K562 (cell line): ENCODE results near the gene CREB3L4. TPM values are rescaled to one million over a fixed set of nuclear protein-coding genes. Genes with fewer than 3 reads are reported as not detected.
A peak's percentile ranks its signal among the peaks of the same experiment; 100 is the strongest.

Source experiments
- ATAC-seq: fragments of 200-7000 bp; cut with Tn5 transposase; 3 replicates; pipeline ENCODE4 v1.9.1; 2020; ENCODE audit warnings: moderate library complexity
- Bru-seq: library from RNA; stranded (reverse); fragments of 400-500 nt; gene quantifications from one replicate; lab custom pipeline; 2021; lab: Mats Ljungman, UMichigan
- BruChase-seq, 2 experiments: library from RNA; stranded (reverse); fragments of 400-500 nt; gene quantifications; one replicate each; lab custom pipeline; 2021; lab: Mats Ljungman, UMichigan
- BruUV-seq: library from RNA; stranded (reverse); fragments of 400-500 nt; replicated peaks from 2 replicates; lab custom pipeline; 2021; lab: Mats Ljungman, UMichigan
- CTCF ChIA-PET: fragments of 300-600 bp; formaldehyde crosslinking; extraction: SDS; loops from one replicate; lab custom pipeline; 2021; ENCODE audit warnings: low intra/inter-chr PET ratio; lab: Yijun Ruan, JAX
- POLR2A ChIA-PET: fragments of 300-600, 350-650 bp; sonication (Branson Sonifier 250); formaldehyde crosslinking; extraction: SDS; loops from one replicate; lab custom pipeline; 2021; ENCODE audit warnings: antibody characterized with exemption, inconsistent platforms; lab: Yijun Ruan, JAX
- DNase-seq, 4 experiments: peaks; one replicate each; pipeline versions ENCODE4 v3.0.0 to v3.0.0-alpha.2; 2011 to 2018; ENCODE audit warnings: low spot score in 3 of 4, mixed read lengths in 3 of 4; ENCODE audit errors: extremely low read depth in 1 of 4
- FAIRE-seq: peaks from 2 replicates; lab custom pipeline; 2011; peaks lifted over from hg19 to GRCh38; lab: Jason Lieb, UNC
- H2AFZ ChIP-seq: 2 replicates; pipeline ENCODE4 v1.6.0; 2011; ENCODE audit warnings: low read depth, low read length, control low read depth, inconsistent platforms
- H3K27ac ChIP-seq: fragments of 200-600 bp; 3 replicates; pipeline ENCODE4 v1.8.0; 2011; ENCODE audit warnings: low read depth, mild to moderate bottlenecking, control low read depth, inconsistent platforms, low read length, moderate library complexity, mixed read lengths; ENCODE audit errors: extremely low read depth
- H3K27me3 ChIP-seq, 2 experiments: fragments of 300-600 bp in 1 of 2; 2 replicates in 1 of 2; 3 replicates in 1 of 2; pipeline versions ENCODE4 v1.6.0 to v1.8.0; 2011; ENCODE audit warnings: inconsistent platforms in 2 of 2, low read length in 2 of 2, mild to moderate bottlenecking in 1 of 2, mixed read lengths in 1 of 2, moderate library complexity in 1 of 2; ENCODE audit not compliant: control insufficient read depth in 2 of 2, insufficient read depth in 2 of 2
- H3K36me3 ChIP-seq: fragments of 300-600 bp; 3 replicates; pipeline ENCODE4 v1.8.0; 2011; ENCODE audit warnings: mild to moderate bottlenecking, low read length, inconsistent platforms; ENCODE audit not compliant: control insufficient read depth, insufficient read depth
- H3K4me1 ChIP-seq, 2 experiments: fragments of 200-600 bp in 1 of 2; replicated peaks in 1 of 2; 2 replicates in 1 of 2; 3 replicates in 1 of 2; pipeline versions ENCODE4 v1.5.1 to v1.8.0; 2011; ENCODE audit warnings: inconsistent platforms in 2 of 2, low read length in 2 of 2, mild to moderate bottlenecking in 1 of 2, mixed read lengths in 1 of 2, moderate library complexity in 1 of 2; ENCODE audit not compliant: control insufficient read depth in 2 of 2, insufficient read depth in 2 of 2
- H3K4me2 ChIP-seq: 2 replicates; pipeline ENCODE4 v1.6.1; 2011; ENCODE audit warnings: low read length, control low read depth, inconsistent platforms, mixed read lengths; ENCODE audit not compliant: insufficient read depth
- H3K4me3 ChIP-seq: fragments of 200-600 bp; sonication (generic), shearing (Covaris generic); 2 replicates; pipeline ENCODE4 v1.5.1; 2016; ENCODE audit warnings: control low read depth, inconsistent platforms
- H3K79me2 ChIP-seq: fragments of 200-600 bp; 3 replicates; pipeline ENCODE4 v1.8.0; 2011; ENCODE audit warnings: low read length, inconsistent platforms; ENCODE audit not compliant: control insufficient read depth, insufficient read depth
- H3K9ac ChIP-seq, 2 experiments: 2 replicates each; pipeline versions ENCODE4 v1.6.0 to v1.6.1; 2011; ENCODE audit warnings: low read depth in 2 of 2, low read length in 2 of 2, control low read depth in 1 of 2, inconsistent platforms in 1 of 2, mild to moderate bottlenecking in 1 of 2, mixed read lengths in 1 of 2; ENCODE audit not compliant: insufficient read depth in 1 of 2
- H3K9me1 ChIP-seq: one replicate; pipeline ENCODE4 v1.6.0; 2011; ENCODE audit warnings: inconsistent platforms, mild to moderate bottlenecking, low read length, moderate library complexity; ENCODE audit not compliant: control insufficient read depth, insufficient read depth
- H3K9me3 ChIP-seq: replicated peaks from 2 replicates; pipeline ENCODE4 v1.5.1; 2011; ENCODE audit warnings: low read depth, low read length, inconsistent platforms; ENCODE audit not compliant: control insufficient read depth, insufficient read depth
- H4K20me1 ChIP-seq: replicated peaks from 2 replicates; pipeline ENCODE4 v1.6.1; 2011; ENCODE audit warnings: low read length, inconsistent platforms, mixed read lengths; ENCODE audit not compliant: control insufficient read depth, insufficient read depth
- DDX20 ChIP-seq: fragments of 450-650 bp; IDR thresholded peaks from 2 replicates; pipeline ENCODE4 v1.6.1; 2016; ENCODE audit warnings: missing genetic modification characterization, low read depth, mild to moderate bottlenecking, missing compliant biosample characterization, moderate library complexity
- EP300 ChIP-seq: IDR thresholded peaks from 2 replicates; pipeline ENCODE4 v1.6.1; 2012; ENCODE audit warnings: low read length, improper control_type of control experiment
- HDGF ChIP-seq: fragments of 450-650 bp; IDR thresholded peaks from 2 replicates; pipeline ENCODE4 v1.6.1; 2016
- NR2F6 ChIP-seq: fragments of 450-650 bp; formaldehyde crosslinking; IDR thresholded peaks from 2 replicates; pipeline ENCODE4 v1.4.0; 2020; ENCODE audit warnings: mild to moderate bottlenecking
- POU5F1 ChIP-seq: fragments of 150-350 bp; IDR thresholded peaks from 2 replicates; pipeline ENCODE4 v1.6.1; 2014; ENCODE audit warnings: borderline replicate concordance, low read length, low read depth, mild to moderate bottlenecking; ENCODE audit not compliant: partially characterized antibody
- SETDB1 ChIP-seq: IDR thresholded peaks from one replicate; pipeline ENCODE4 v1.6.1; 2012; ENCODE audit warnings: low read length, control low read depth, inconsistent platforms
- SMARCA5 ChIP-seq: fragments of 450-650 bp; IDR thresholded peaks from 2 replicates; pipeline ENCODE4 v1.6.1; 2016
- SRSF7 ChIP-seq: fragments of 200-400 bp; formaldehyde crosslinking; optimal IDR thresholded peaks from 2 replicates; pipeline ENCODE3; 2017; ENCODE audit warnings: mild to moderate bottlenecking, low read depth, low read length
- WGBS: fragments of 100-300 bp; shearing (Covaris generic); methylation state at CpG from one replicate; pipeline ENCODE4 v1.1.6; 2016; ENCODE audit warnings: low coverage, mixed read lengths; ENCODE audit not compliant: insufficient coverage; ENCODE audit errors: missing lambda C conversion rate; 5-methylcytosine and 5-hydroxymethylcytosine counted together
- in situ Hi-C: fragments of 300-500 bp; cut with MboI; formaldehyde crosslinking; loops from 4 replicates; pipeline ENCODE4 v1.15.0; 2018; ENCODE audit warnings: inconsistent platforms, mixed read lengths
- intact Hi-C: fragments of 100-400 bp; cut with micrococcal nuclease; formaldehyde crosslinking; loops from 2 replicates; pipeline ENCODE4 v1.14.2; 2022
- long read RNA-seq, 3 experiments: library from polyadenylated mRNA in 2 of 3; library from RNA in 1 of 3; unstranded in 2 of 3; stranded (forward) in 1 of 3; transcript quantifications; one replicate each; pipeline ENCODE4 v2.0.0, GENCODE V29; 2019 to 2022
- polyA minus RNA-seq, 3 experiments: library from RNA; depleted of rRNA, polyadenylated mRNA; stranded (reverse); fragments of >200 nt; gene quantifications; 2 replicates each; pipeline ENCODE4 v1.2.3, GENCODE V29; 2011
- polyA plus RNA-seq, 8 experiments: library from polyadenylated mRNA; depleted of rRNA in 4 of 8; stranded (reverse) in 5 of 8; unstranded in 3 of 8; fragments of >200 nt; fragmentation: Nextera tagmentation in 2 of 8; fragmentation: Illumina TruSeq in 1 of 8; extraction: Ambion mirVana in 2 of 8; extraction: Trizol in 1 of 8; gene quantifications; 2 replicates each; pipeline versions ENCODE4 v1.2.1 to v1.2.3, GENCODE V29; 2011 to 2014; ENCODE audit warnings: inconsistent platforms in 1 of 8, missing spikeins in 1 of 8
- total RNA-seq, 7 experiments: library from RNA; depleted of rRNA in 6 of 7; stranded (reverse); fragments of >200 nt in 6 of 7; fragmentation: Illumina TruSeq in 2 of 7; extraction: Trizol in 2 of 7; gene quantifications; 2 replicates each; pipeline versions ENCODE4 v1.2.1 to v1.2.3, GENCODE V29; 2011 to 2021; ENCODE audit warnings: low replicate concordance in 1 of 7
- TF ChIP-seq, protein P1 (sequence below): fragments of 450-650 bp; formaldehyde crosslinking; IDR thresholded peaks from 2 replicates; pipeline ENCODE4 v1.4.0; 2020; ENCODE audit warnings: mild to moderate bottlenecking, moderate library complexity
- TF ChIP-seq, protein P2 (sequence below): fragments of 450-650 bp; formaldehyde crosslinking; conservative IDR thresholded peaks from 2 replicates; pipeline ENCODE4 v1.4.0; 2022; ENCODE audit warnings: mild to moderate bottlenecking, missing genetic modification characterization

The CREB3L4 gene, protein sequence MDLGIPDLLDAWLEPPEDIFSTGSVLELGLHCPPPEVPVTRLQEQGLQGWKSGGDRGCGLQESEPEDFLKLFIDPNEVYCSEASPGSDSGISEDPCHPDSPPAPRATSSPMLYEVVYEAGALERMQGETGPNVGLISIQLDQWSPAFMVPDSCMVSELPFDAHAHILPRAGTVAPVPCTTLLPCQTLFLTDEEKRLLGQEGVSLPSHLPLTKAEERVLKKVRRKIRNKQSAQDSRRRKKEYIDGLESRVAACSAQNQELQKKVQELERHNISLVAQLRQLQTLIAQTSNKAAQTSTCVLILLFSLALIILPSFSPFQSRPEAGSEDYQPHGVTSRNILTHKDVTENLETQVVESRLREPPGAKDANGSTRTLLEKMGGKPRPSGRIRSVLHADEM
- 34.5 and 62.3 TPM in 2 replicates for total RNA-seq (2011; cell fraction: chromatin; rRNA removed; ENCODE audit: low replicate concordance)
- 45.7 and 50.8 TPM in 2 replicates for total RNA-seq (2011; cell fraction: nucleolus; rRNA removed)
- 31.9 and 42.5 TPM in 2 replicates for total RNA-seq (2011; cell fraction: nucleoplasm; rRNA removed)
- 13.5 and 13.9 TPM in 2 replicates for total RNA-seq (2014; rRNA removed)
- total RNA-seq (2014; rRNA removed; fragmentation: Illumina TruSeq; extraction: Trizol) = 10.7 and 11.3 TPM in 2 replicates
- 9.6 and 9.9 TPM in 2 replicates for total RNA-seq (2015; rRNA removed; fragmentation: Illumina TruSeq; extraction: Trizol)
- total RNA-seq (2021) = 11.1 and 12.7 TPM in 2 replicates
- 18.6 and 23.7 TPM in 2 replicates for polyA plus RNA-seq (2011; rRNA removed)
- polyA plus RNA-seq (2011; cell fraction: cytosol; rRNA removed) = 22.6 and 23.0 TPM in 2 replicates
- 62.9 and 71.1 TPM in 2 replicates for polyA plus RNA-seq (2011; cell fraction: nucleus; rRNA removed)
- polyA plus RNA-seq (2012) = 10.1 and 29.4 TPM in 2 replicates
- 13.9 and 14.3 TPM in 2 replicates for polyA plus RNA-seq (2014; fragmentation: Illumina TruSeq; extraction: Trizol)
- polyA plus RNA-seq (2014; fragmentation: Nextera tagmentation; extraction: Ambion mirVana) = 10 to 100 TPM; 13.3 to 17.2 TPM
- 16.6 and 17.7 TPM in 2 replicates for polyA plus RNA-seq (2014; rRNA removed)
- polyA minus RNA-seq (2011; rRNA and poly(A)+ RNA removed) = 15.3 and 15.8 TPM in 2 replicates
- 8.3 and 8.4 TPM in 2 replicates for polyA minus RNA-seq (2011; cell fraction: cytosol; rRNA and poly(A)+ RNA removed)
- 13.9 and 19.8 TPM in 2 replicates for polyA minus RNA-seq (2011; cell fraction: nucleus; rRNA and poly(A)+ RNA removed)
- percentile 57 among the genes with signal in this experiment for Bru-seq, nascent RNA
- percentile 48 among the genes with signal in this experiment for BruChase-seq, experiment 1, labeled RNA remaining after a 2-hour chase
- percentile 53 among the genes with signal in this experiment for BruChase-seq, experiment 2, labeled RNA remaining after a 6-hour chase
- long read RNA-seq, experiment 1, partial matches to known transcripts = 6 of 21 reads
- long read RNA-seq, experiment 1, other reads (novel, unspliced or antisense) = 8 of 21 reads
- long read RNA-seq, experiment 2, partial matches to known transcripts = 2 of 8 reads
- long read RNA-seq, experiment 2, other reads (novel, unspliced or antisense) = 4 of 8 reads
- long read RNA-seq, experiment 3, transcript CREB3L4-205 (10 exons, 1,752 nt) = major isoform, 5 of 10 reads
- long read RNA-seq, experiment 3, partial matches to known transcripts = 0 of 10 reads
- long read RNA-seq, experiment 3, other reads (novel, unspliced or antisense) = 5 of 10 reads

DNA sequence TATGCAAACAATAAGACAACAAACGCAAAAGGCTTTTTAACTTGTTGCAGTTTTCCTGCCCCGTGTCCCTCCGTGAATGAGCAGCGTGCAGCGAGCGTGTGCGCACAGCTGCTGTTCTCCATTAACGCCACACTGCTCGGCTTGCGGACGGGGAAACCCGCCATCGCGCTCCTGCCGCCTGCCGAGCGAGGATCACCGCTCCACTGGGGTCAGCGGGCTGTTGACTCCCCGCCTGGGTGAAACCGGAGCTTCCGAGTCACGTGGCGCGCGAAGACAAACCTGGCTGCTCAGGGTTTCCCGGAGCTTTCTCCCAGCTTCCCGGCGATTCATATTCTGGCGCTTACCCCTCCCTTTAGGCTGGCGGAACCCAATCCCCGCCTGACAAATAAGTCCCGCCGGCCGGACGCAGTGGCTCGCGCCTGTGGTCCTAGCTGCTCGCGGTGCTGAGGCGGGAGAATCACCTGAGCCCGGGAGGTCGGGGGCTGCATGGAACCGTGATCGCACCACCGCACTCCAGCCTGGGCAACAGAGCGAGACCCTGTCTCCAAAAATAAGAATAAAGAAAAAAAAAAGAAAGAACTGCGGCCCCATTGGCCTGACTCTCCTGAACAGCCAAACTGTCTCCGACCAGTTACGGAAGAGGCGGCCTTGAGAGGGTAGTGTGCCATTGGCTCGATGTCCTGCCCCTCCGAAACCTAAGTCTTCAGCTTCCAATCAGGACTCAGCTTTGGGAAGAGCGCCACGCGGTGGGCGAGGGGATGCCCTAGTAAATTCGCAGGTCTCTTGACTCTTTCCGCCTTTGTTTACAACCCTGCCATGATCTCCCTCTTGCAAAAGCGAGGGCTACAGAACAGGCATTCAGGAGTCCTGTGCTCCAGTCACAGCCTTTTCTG, at the start of gene CREB3L4:
CREB3L4 (plus strand) TSS at position 796 of the 893 bp plus-strand sequence. CDS start 624 bp downstream, outside the sequence.
- Histone ChIP-seq H3K4me1 (peaks cover 7 to 19% of the 10 kb centered on the region in 2 experiments; a peak in 4 of 5 replicates), H3K27me3 (no peaks in the 10 kb centered on the region), H3K4me3 (peak within 1 kb of the TSS; percentile 51), H3K79me2 (peaks cover 45% of the 10 kb centered on the region), H3K9me1 (no peaks in the 10 kb centered on the region), H3K4me2 (peak within 1 kb of the TSS; percentile 87), H4K20me1 (no peaks in the 10 kb centered on the region), H3K9ac (peak within 1 kb of the TSS; percentile 89 to 99), H3K27ac (peak within 1 kb of the TSS; percentile 82), H3K36me3 (no peaks in the 10 kb centered on the region), H3K9me3 (no peaks in the 10 kb centered on the region), H2AFZ (peak within 1 kb of the TSS; percentile 89)
- ChIA-PET POLR2A (interaction anchor here (0.5 to 4.8 kb wide), 22 partner anchors 9 to 1205 kb away, joined by 3 to 84 read pairs (median 4); partner anchors contain the start of genes CRTC2, DENND4B, GATAD2B and JTB), CTCF (no interaction called here)
- BruUV-seq = no TSS peak
- peak; percentile 87 for ATAC-seq
- in situ Hi-C loops (no loop called here), intact Hi-C loops (loop anchor here (5.0 kb wide), 1 partner anchor 170 kb away; no protein-coding TSS in a partner anchor)
- FAIRE-seq = peak; percentile 98
- DNase-seq = peak; percentile 85 to 98 (median 90)
- WGBS = under 1% methylated on average over 47 of the region's 60 CpGs
- peak; percentile 3; the same call in 1 of the 2 replicates for TF ChIP-seq EP300
- TF ChIP-seq, protein P1, sequence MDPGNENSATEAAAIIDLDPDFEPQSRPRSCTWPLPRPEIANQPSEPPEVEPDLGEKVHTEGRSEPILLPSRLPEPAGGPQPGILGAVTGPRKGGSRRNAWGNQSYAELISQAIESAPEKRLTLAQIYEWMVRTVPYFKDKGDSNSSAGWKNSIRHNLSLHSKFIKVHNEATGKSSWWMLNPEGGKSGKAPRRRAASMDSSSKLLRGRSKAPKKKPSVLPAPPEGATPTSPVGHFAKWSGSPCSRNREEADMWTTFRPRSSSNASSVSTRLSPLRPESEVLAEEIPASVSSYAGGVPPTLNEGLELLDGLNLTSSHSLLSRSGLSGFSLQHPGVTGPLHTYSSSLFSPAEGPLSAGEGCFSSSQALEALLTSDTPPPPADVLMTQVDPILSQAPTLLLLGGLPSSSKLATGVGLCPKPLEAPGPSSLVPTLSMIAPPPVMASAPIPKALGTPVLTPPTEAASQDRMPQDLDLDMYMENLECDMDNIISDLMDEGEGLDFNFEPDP (CRISPR knock-in tag) = no peak
- no peak for TF ChIP-seq NR2F6
- TF ChIP-seq SRSF7 = no peak
- no peak for TF ChIP-seq POU5F1
- TF ChIP-seq SETDB1 = no peak
- TF ChIP-seq HDGF = no peak
- TF ChIP-seq DDX20 (tag) = no peak
- TF ChIP-seq, protein P2, sequence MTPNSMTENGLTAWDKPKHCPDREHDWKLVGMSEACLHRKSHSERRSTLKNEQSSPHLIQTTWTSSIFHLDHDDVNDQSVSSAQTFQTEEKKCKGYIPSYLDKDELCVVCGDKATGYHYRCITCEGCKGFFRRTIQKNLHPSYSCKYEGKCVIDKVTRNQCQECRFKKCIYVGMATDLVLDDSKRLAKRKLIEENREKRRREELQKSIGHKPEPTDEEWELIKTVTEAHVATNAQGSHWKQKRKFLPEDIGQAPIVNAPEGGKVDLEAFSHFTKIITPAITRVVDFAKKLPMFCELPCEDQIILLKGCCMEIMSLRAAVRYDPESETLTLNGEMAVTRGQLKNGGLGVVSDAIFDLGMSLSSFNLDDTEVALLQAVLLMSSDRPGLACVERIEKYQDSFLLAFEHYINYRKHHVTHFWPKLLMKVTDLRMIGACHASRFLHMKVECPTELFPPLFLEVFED = 0 out of 2 replicates have a peak, but pooled peaks have one; percentile 63
- TF ChIP-seq SMARCA5 = no peak
